H9 (cell line): ENCODE results near the gene PCDH9. TPM values are rescaled to one million over a fixed set of nuclear protein-coding genes. Genes with fewer than 3 reads are reported as not detected.

Experiments used
- DNase-seq: peaks from one replicate; pipeline ENCODE4 v3.0.0-alpha.2; 2017
- H2AFZ ChIP-seq: one replicate; pipeline ENCODE4 v1.6.1; 2013; ENCODE audit warnings: mild to moderate bottlenecking, low read length, control low read depth, moderate library complexity
- H2AK5ac ChIP-seq: 2 replicates; pipeline ENCODE4 v1.6.1; 2013; ENCODE audit warnings: low read length, control low read depth, mixed read lengths; ENCODE audit not compliant: insufficient read length
- H2BK120ac ChIP-seq: one replicate; pipeline ENCODE4 v1.6.1; 2013; ENCODE audit warnings: low read depth, mild to moderate bottlenecking, low read length, control low read depth, inconsistent platforms; ENCODE audit not compliant: poor library complexity, severe bottlenecking
- H2BK12ac ChIP-seq: 2 replicates; pipeline ENCODE4 v1.6.1; 2013; ENCODE audit warnings: low read length, control low read depth, mixed read lengths, low read depth; ENCODE audit not compliant: insufficient read length
- H2BK15ac ChIP-seq: 2 replicates; pipeline ENCODE4 v1.6.1; 2013; ENCODE audit warnings: low read depth, low read length, control low read depth
- H2BK20ac ChIP-seq: one replicate; pipeline ENCODE4 v1.6.1; 2013; ENCODE audit warnings: low read depth, mild to moderate bottlenecking, low read length, control low read depth, inconsistent platforms; ENCODE audit not compliant: poor library complexity, severe bottlenecking
- H2BK5ac ChIP-seq: 2 replicates; pipeline ENCODE4 v1.6.1; 2013; ENCODE audit warnings: low read length, control low read depth, mixed read lengths; ENCODE audit not compliant: insufficient read length
- H3K14ac ChIP-seq: 2 replicates; pipeline ENCODE4 v1.6.1; 2013; ENCODE audit warnings: low read length, control low read depth; ENCODE audit not compliant: insufficient read depth
- H3K18ac ChIP-seq: 2 replicates; pipeline ENCODE4 v1.6.1; 2013; ENCODE audit warnings: low read depth, mild to moderate bottlenecking, mixed read lengths, low read length, control low read depth; ENCODE audit not compliant: insufficient read length
- H3K23ac ChIP-seq: 2 replicates; pipeline ENCODE4 v1.6.1; 2013; ENCODE audit warnings: low read length, control low read depth, mixed read lengths, low read depth; ENCODE audit not compliant: insufficient read length
- H3K23me2 ChIP-seq: 2 replicates; pipeline ENCODE4 v1.6.1; 2013; ENCODE audit warnings: low read depth, mild to moderate bottlenecking, mixed read lengths, low read length, control low read depth; ENCODE audit not compliant: insufficient read length, poor library complexity, severe bottlenecking
- H3K27ac ChIP-seq: 2 replicates; pipeline ENCODE4 v1.5.1; 2013; ENCODE audit warnings: low read length, control low read depth, mixed read lengths, low read depth; ENCODE audit not compliant: insufficient read length
- H3K27me3 ChIP-seq: 2 replicates; pipeline ENCODE4 v1.6.1; 2013; ENCODE audit warnings: low read length, control low read depth, inconsistent platforms; ENCODE audit not compliant: insufficient read depth
- H3K4ac ChIP-seq: 2 replicates; pipeline ENCODE4 v1.6.1; 2013; ENCODE audit warnings: low read depth, mild to moderate bottlenecking, control low read depth, inconsistent platforms, low read length, moderate library complexity
- H3K4me1 ChIP-seq: 2 replicates; pipeline ENCODE4 v1.6.1; 2013; ENCODE audit warnings: low read length, control low read depth, inconsistent platforms; ENCODE audit not compliant: insufficient read depth
- H3K4me2 ChIP-seq: 2 replicates; pipeline ENCODE4 v1.6.1; 2013; ENCODE audit warnings: low read length, control low read depth, mixed read lengths; ENCODE audit not compliant: insufficient read length, insufficient read depth
- H3K56ac ChIP-seq: 2 replicates; pipeline ENCODE4 v1.6.1; 2013; ENCODE audit warnings: low read depth, mild to moderate bottlenecking, mixed read lengths, low read length, control low read depth; ENCODE audit not compliant: insufficient read length
- H3K79me1 ChIP-seq: 2 replicates; pipeline ENCODE4 v1.6.1; 2013; ENCODE audit warnings: low read depth, mild to moderate bottlenecking, moderate library complexity, low read length, control low read depth, inconsistent platforms; ENCODE audit not compliant: insufficient read depth, poor library complexity, severe bottlenecking
- H3K79me2 ChIP-seq: 2 replicates; pipeline ENCODE4 v1.6.1; 2013; ENCODE audit warnings: low read length, control low read depth, inconsistent platforms; ENCODE audit not compliant: insufficient read depth
- H3K9ac ChIP-seq: 2 replicates; pipeline ENCODE4 v1.6.1; 2013; ENCODE audit warnings: low read length, control low read depth, mixed read lengths; ENCODE audit not compliant: insufficient read length; ENCODE audit errors: extremely low read depth
- H3K9me3 ChIP-seq: one replicate; pipeline ENCODE4 v1.6.1; 2013; ENCODE audit warnings: low read depth, low read length, inconsistent platforms; ENCODE audit not compliant: control insufficient read depth
- H3T11ph ChIP-seq: one replicate; pipeline ENCODE4 v1.6.1; 2013; ENCODE audit warnings: mild to moderate bottlenecking, low read length, control low read depth, inconsistent platforms
- H4K20me1 ChIP-seq: one replicate; pipeline ENCODE4 v1.6.1; 2013; ENCODE audit not compliant: control insufficient read depth, insufficient read length, insufficient read depth
- H4K5ac ChIP-seq: 2 replicates; pipeline ENCODE4 v1.6.1; 2013; ENCODE audit warnings: low read depth, mild to moderate bottlenecking, mixed read lengths, low read length, control low read depth; ENCODE audit not compliant: insufficient read length
- H4K8ac ChIP-seq: replicated peaks from 2 replicates; pipeline ENCODE4 v1.6.1; 2013; ENCODE audit warnings: low read length, control low read depth, mixed read lengths, low read depth; ENCODE audit not compliant: insufficient read length
- H4K91ac ChIP-seq: 2 replicates; pipeline ENCODE4 v1.6.1; 2013; ENCODE audit warnings: low read depth, mild to moderate bottlenecking, moderate library complexity, mixed read lengths, low read length, control low read depth; ENCODE audit not compliant: insufficient read length
- H3K27ac Mint-ChIP-seq, 3 experiments: 2 replicates in 2 of 3; 3 replicates in 1 of 3; pipeline ENCODE4 v1.8.0; 2020 to 2021; ENCODE audit warnings: mixed read lengths in 3 of 3, mild to moderate bottlenecking in 1 of 3, moderate library complexity in 1 of 3
- H3K27me3 Mint-ChIP-seq: 2 replicates; pipeline ENCODE4 v1.8.0; 2021; ENCODE audit warnings: low read depth, mild to moderate bottlenecking, moderate library complexity, mixed read lengths
- H3K36me3 Mint-ChIP-seq, 3 experiments: 2 replicates in 2 of 3; 3 replicates in 1 of 3; pipeline ENCODE4 v1.8.0; 2020 to 2021; ENCODE audit warnings: low read depth in 3 of 3, mixed read lengths in 3 of 3; ENCODE audit not compliant: insufficient read depth in 1 of 3
- H3K4me1 Mint-ChIP-seq, 2 experiments: 2 replicates each; pipeline ENCODE4 v1.8.0; 2020; ENCODE audit warnings: mixed read lengths in 2 of 2
- H3K4me3 Mint-ChIP-seq, 2 experiments: 2 replicates in 1 of 2; 3 replicates in 1 of 2; pipeline ENCODE4 v1.8.0; 2020 to 2021; ENCODE audit warnings: mild to moderate bottlenecking in 2 of 2, mixed read lengths in 2 of 2, moderate library complexity in 1 of 2
- H3K9me3 Mint-ChIP-seq, 2 experiments: 2 replicates in 1 of 2; 3 replicates in 1 of 2; pipeline ENCODE4 v1.8.0; 2020; ENCODE audit warnings: mild to moderate bottlenecking in 2 of 2, mixed read lengths in 2 of 2, moderate library complexity in 1 of 2
- CTCF ChIP-seq: fragments of 200-600 bp; sonication (generic); conservative IDR thresholded peaks from 3 replicates; pipeline ENCODE4 v1.8.0; 2021; ENCODE audit warnings: antibody characterized with exemption, mild to moderate bottlenecking
- total RNA-seq: library from RNA; stranded (reverse); gene quantifications from 2 replicates; pipeline ENCODE4 v1.2.1, GENCODE V29; 2021

Gene PCDH9
- total RNA-seq, 1 experiment from 2014 or later, result 0.11 TPM

GRCh38 chr13:67062160-67062559, 168.0 kb downstream of the PCDH9 start:
- Mint-ChIP-seq H3K36me3 (no peaks in the 10 kb centered on the region), H3K4me3 (no peak overlapping the region), H3K27ac (0 out of 7 replicates have a peak overlapping the region, but pooled peaks of 1 of the 3 experiments have one; percentile 24), H3K9me3 (no peaks in the 10 kb centered on the region), H3K27me3 (no peaks in the 10 kb centered on the region), H3K4me1 (peaks cover 2 to 16% of the 10 kb centered on the region in 2 experiments; a peak in 2 of 4 replicates)
- Histone ChIP-seq H2BK120ac (no peak overlapping the region), H3K4me2 (no peak overlapping the region), H3K18ac (no peak overlapping the region), H2BK15ac (no peak overlapping the region), H2BK20ac (no peak overlapping the region), H4K8ac (no peak overlapping the region), H3K27ac (no peak overlapping the region), H3K14ac (no peak overlapping the region), H2AFZ (no peak overlapping the region), H3K23ac (no peak overlapping the region), H3K79me1 (no peaks in the 10 kb centered on the region), H3K4me1 (no peaks in the 10 kb centered on the region), H4K5ac (no peak overlapping the region), H3K79me2 (no peaks in the 10 kb centered on the region), H4K91ac (no peak overlapping the region), H2BK12ac (no peak overlapping the region), H3K27me3 (no peaks in the 10 kb centered on the region), H4K20me1 (no peaks in the 10 kb centered on the region), H3K9me3 (no peaks in the 10 kb centered on the region), H2BK5ac (no peak overlapping the region), H2AK5ac (no peak overlapping the region), H3T11ph (no peak overlapping the region), H3K4ac (no peak overlapping the region), H3K9ac (no peak overlapping the region), H3K23me2 (no peaks in the 10 kb centered on the region), H3K56ac (no peak overlapping the region)
- no peak for DNase-seq
- TF ChIP-seq CTCF, result no peak
